Ascending aorta (tissue), 2 donors: ENCODE data around the gene KLRF2. TPM values are rescaled to one million over a fixed set of nuclear protein-coding genes. Genes with fewer than 3 reads are reported as not detected.
A peak's percentile ranks its signal among the peaks of the same experiment; 100 is the strongest.

Experiments
- DNase-seq, 2 donors: peaks; one replicate each; pipeline ENCODE4 v3.0.0-alpha.2; 2019; ENCODE audit warnings: low spot score in 2 of 2
- H3K27ac ChIP-seq, 2 donors: fragments of 200-600 bp; sonication (generic); one replicate each; pipeline ENCODE4 v1.5.1; 2016 to 2017; ENCODE audit warnings: mild to moderate bottlenecking in 1 of 2
- H3K27me3 ChIP-seq: fragments of 200-600 bp; sonication (generic); one replicate; pipeline ENCODE4 v1.5.1; 2017
- H3K36me3 ChIP-seq, 2 donors: fragments of 200-600 bp; sonication (generic); one replicate each; pipeline ENCODE4 v1.5.1; 2016
- H3K4me1 ChIP-seq, 2 donors: fragments of 200-600 bp; sonication (generic); one replicate each; pipeline ENCODE4 v1.5.1; 2016 to 2017; ENCODE audit warnings: mild to moderate bottlenecking in 1 of 2
- H3K4me3 ChIP-seq, 2 donors: fragments of 200-600 bp; sonication (generic); one replicate each; pipeline ENCODE4 v1.5.1; 2016 to 2017; ENCODE audit warnings: mild to moderate bottlenecking in 1 of 2
- H3K9me3 ChIP-seq, 2 donors: fragments of 200-600 bp; sonication (generic); one replicate each; pipeline ENCODE4 v1.5.1; 2016
- intact Hi-C: fragments of 100-400 bp; cut with DNase I; formaldehyde crosslinking; loops from one replicate; pipeline ENCODE4 v1.15.1; 2023
- total RNA-seq: library from RNA; depleted of rRNA; stranded (reverse); fragments of >200 nt; gene quantifications from one replicate; pipeline ENCODE4 v1.1.0, GENCODE V29; 2016
- TF ChIP-seq, protein P1 (sequence below), 3 experiments: fragments of 200-600 bp in 2 of 3; fragments of 450-650 bp in 1 of 3; sonication (generic) in 2 of 3; IDR thresholded peaks; one replicate each; pipeline ENCODE4 v1.5.1; 2016 to 2019; ENCODE audit warnings: antibody characterized with exemption in 3 of 3, mild to moderate bottlenecking in 1 of 3, moderate library complexity in 1 of 3

The KLRF2 gene
- total RNA-seq, 1 donor from 2014 or later = not detected

DNA sequence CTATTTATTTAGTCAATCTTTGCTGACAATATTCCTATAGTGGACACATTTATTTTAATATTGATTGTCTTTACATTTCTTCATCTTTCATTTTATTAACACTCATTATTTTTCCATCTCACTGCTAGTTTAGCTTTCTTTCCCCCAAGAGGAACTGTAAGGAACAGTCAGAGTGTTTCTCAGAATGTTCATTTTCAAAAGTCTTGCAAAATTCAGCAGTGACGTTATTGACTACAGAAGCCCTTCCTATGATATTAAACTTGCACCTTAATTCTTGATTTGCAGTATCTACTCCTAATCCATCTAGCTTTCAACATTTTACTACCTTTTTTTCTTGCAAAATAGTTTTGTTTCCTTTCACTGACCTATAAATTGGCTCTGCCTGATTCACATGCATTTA is 25.1 kb upstream of the KLRF2 start:
- H3K36me3 ChIP-seq = no peaks in the 10 kb centered on the region
- no peaks in the 10 kb centered on the region for H3K4me1 ChIP-seq
- intact Hi-C loops = no loop called here
- no peaks in the 10 kb centered on the region for H3K27me3 ChIP-seq
- no peaks in the 10 kb centered on the region for H3K9me3 ChIP-seq
- TF ChIP-seq, protein P1, sequence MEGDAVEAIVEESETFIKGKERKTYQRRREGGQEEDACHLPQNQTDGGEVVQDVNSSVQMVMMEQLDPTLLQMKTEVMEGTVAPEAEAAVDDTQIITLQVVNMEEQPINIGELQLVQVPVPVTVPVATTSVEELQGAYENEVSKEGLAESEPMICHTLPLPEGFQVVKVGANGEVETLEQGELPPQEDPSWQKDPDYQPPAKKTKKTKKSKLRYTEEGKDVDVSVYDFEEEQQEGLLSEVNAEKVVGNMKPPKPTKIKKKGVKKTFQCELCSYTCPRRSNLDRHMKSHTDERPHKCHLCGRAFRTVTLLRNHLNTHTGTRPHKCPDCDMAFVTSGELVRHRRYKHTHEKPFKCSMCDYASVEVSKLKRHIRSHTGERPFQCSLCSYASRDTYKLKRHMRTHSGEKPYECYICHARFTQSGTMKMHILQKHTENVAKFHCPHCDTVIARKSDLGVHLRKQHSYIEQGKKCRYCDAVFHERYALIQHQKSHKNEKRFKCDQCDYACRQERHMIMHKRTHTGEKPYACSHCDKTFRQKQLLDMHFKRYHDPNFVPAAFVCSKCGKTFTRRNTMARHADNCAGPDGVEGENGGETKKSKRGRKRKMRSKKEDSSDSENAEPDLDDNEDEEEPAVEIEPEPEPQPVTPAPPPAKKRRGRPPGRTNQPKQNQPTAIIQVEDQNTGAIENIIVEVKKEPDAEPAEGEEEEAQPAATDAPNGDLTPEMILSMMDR (IDR thresholded peaks at IDR 0.05) = no peak
- no peak for DNase-seq
- no peak overlapping the region for H3K27ac ChIP-seq
- H3K4me3 ChIP-seq = no peak overlapping the region

DNA sequence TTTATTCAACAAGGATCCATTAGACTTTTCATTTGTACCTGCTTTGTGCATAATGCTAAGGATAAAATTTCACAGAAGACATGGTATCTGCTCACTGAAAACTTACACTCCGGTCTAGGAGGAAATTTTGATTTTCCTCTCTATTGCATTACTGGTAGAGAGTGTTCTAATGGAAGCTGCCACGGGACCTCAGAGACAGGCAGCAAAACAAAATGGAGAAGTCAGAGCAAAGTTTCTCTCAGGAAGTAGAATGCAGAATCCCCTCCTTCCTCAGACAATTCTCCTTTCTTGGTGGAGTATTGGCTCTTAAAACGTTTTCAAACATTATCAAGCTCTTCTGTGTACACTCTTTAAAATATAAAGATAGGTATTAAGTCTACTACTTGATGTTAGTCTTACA is 24.4 kb upstream of the KLRF2 start:
- TF ChIP-seq, protein P1 (IDR thresholded peaks at IDR 0.05) = no peak
- H3K27me3 ChIP-seq = no peaks in the 10 kb centered on the region
- no peaks in the 10 kb centered on the region for H3K36me3 ChIP-seq
- intact Hi-C loops = no loop called here
- no peak overlapping the region for H3K4me3 ChIP-seq
- no peaks in the 10 kb centered on the region for H3K9me3 ChIP-seq
- no peak overlapping the region for H3K27ac ChIP-seq
- no peak for DNase-seq
- no peaks in the 10 kb centered on the region for H3K4me1 ChIP-seq

DNA sequence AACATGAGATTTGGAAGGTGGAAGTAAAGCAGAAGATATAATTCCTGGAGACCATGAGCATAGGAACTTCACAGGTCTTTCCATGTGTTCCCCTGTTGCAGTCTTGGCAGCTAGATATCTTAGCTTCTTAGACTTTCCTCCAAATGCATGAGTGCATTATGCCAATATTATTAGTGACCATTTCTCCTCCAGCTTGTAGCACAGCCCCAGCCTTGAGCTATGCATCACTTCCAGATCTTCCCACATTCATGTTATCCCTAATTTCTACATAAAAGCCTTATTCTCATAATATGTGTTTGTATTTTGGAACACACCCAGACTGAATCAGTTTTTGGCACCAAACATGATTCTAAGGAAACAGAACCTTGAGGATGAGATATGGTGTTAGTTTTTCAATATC is 23.2 kb upstream of the KLRF2 start:
- TF ChIP-seq, protein P1 (IDR thresholded peaks at IDR 0.05) = no peak
- Histone ChIP-seq H3K4me3 (no peak overlapping the region), H3K36me3 (no peaks in the 10 kb centered on the region), H3K4me1 (no peaks in the 10 kb centered on the region), H3K27ac (no peak overlapping the region), H3K27me3 (no peaks in the 10 kb centered on the region), H3K9me3 (peaks cover 0 to 3% of the 10 kb centered on the region in 2 donors)
- intact Hi-C loops = no loop called here
- DNase-seq = no peak

DNA sequence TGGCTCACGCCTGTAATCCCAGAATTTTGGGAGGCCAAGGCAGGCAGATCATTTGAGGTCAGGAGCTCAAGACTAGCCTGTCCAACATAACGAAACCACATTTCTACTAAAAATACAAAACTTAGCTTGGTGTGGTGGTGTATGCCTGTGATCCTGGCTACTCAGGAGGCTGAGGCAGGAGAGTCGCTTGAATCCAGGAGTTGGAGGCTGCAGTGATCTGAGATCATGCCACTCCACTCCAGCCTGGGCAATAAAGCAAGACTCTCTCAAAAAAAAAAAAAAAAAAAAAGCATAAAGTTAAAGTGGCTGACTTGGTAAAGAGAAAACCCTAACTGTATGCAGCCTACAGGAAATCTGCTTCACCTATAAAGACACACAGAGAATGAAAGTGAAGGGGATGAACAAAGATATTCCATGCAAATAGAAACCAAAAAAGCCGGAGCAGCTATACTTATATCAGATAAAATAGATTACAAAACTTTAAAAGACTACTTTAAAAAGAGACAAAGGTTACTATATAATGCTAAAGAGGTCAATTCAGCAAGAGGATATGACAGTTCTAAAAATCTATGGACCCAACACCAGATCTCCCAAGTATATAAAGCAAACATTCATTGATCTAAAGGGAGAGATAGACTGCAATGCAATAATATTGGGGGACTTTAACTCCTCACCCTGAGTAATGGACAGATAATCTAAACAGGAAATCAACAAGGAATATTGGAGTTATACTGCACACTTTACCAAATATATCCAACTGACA is 16.2 kb upstream of the KLRF2 start:
- no peak for DNase-seq
- peak overlapping the region in 1 of 2 donors; percentile 32 for H3K4me3 ChIP-seq
- H3K4me1 ChIP-seq = no peaks in the 10 kb centered on the region
- TF ChIP-seq, protein P1 (IDR thresholded peaks at IDR 0.05) = no peak
- H3K36me3 ChIP-seq = no peaks in the 10 kb centered on the region
- intact Hi-C loops = no loop called here
- peaks cover 0 to 3% of the 10 kb centered on the region in 2 donors for H3K9me3 ChIP-seq
- H3K27me3 ChIP-seq = no peaks in the 10 kb centered on the region
- no peak overlapping the region for H3K27ac ChIP-seq

DNA sequence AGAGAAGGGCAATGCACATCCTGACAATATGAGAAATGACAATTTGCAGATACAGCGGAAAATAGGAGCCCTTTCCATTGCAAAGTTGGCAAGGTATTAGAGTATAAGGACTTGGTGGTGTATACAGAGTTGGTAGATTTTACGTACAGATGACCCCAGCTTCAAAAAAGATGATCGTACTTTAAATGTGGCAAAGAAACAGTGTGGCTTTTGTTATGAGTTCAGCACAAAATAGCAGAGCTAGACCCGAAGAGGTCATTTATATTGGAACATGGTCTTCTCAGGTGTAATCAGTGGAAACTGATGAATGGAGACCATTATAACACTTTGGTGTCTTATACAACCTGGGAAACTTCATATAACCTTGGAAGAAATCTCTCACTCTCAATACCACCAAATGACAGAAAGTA is 14.4 kb upstream of the KLRF2 start:
- no peak for DNase-seq
- intact Hi-C loops = no loop called here
- Histone ChIP-seq H3K9me3 (peaks cover 0 to 3% of the 10 kb centered on the region in 2 donors), H3K27me3 (no peaks in the 10 kb centered on the region), H3K36me3 (no peaks in the 10 kb centered on the region), H3K27ac (no peak overlapping the region), H3K4me3 (peak overlapping the region; percentile 23 to 52), H3K4me1 (no peaks in the 10 kb centered on the region)
- TF ChIP-seq, protein P1 (IDR thresholded peaks at IDR 0.05) = no peak
